ENCODE results near the gene TRMT112. TPM values are rescaled to one million over a fixed set of nuclear protein-coding genes. Genes with fewer than 3 reads are reported as not detected.

TRMT112 gene
- total and polyA plus RNA-seq, 10 of the 15 experiments (the other 5 are each of a cell fraction or from before 2014, with no cell fraction given): 212 to 455 (median 308) TPM

GRCh38 chr11:64284048-64284961, 33.1 kb downstream of the TRMT112 start, which contains the start of gene BAD (continued):
- TF ChIP-seq CEBPB (IDR thresholded peaks at IDR 0.05; ENCODE audit: borderline replicate concordance in 1 of 2, low read depth in 2 of 2, low read length in 2 of 2): no peak
- TF ChIP-seq CTCF (IDR thresholded peaks at IDR 0.05 in 2 of 3, conservative IDR thresholded peaks at IDR 0.05 in 1 of 3; ENCODE audit: control insufficient read depth in 2 of 3, extremely low read depth in 1 of 3, insufficient read depth in 1 of 3, low read depth in 3 of 3, low read length in 3 of 3): no peak
- TF ChIP-seq TAF1 (IDR thresholded peaks at IDR 0.05; ENCODE audit: borderline replicate concordance, low read depth, low read length): peak; percentile 31
- TF ChIP-seq NR2C1 (IDR thresholded peaks at IDR 0.05): peak; percentile 52
- peak; percentile 37; the same call in 1 of the 3 replicates for TF ChIP-seq POU2F2 (IDR thresholded peaks at IDR 0.05; ENCODE audit: borderline replicate concordance, low read depth, low read length)
- no peak for TF ChIP-seq JUND (IDR thresholded peaks at IDR 0.05; ENCODE audit: low read depth, low read length)
- peak; percentile 70; the same call in 1 of the 2 replicates for TF ChIP-seq LARP7 (IDR thresholded peaks at IDR 0.05)
- TF ChIP-seq BRCA1 (IDR thresholded peaks at IDR 0.05; ENCODE audit: low read depth, low read length): no peak
- no peak for TF ChIP-seq YBX1 (IDR thresholded peaks at IDR 0.05)
- TF ChIP-seq MEF2A (IDR thresholded peaks at IDR 0.05; ENCODE audit: insufficient read depth, low read depth, low read length): no peak
- no peak for TF ChIP-seq MTA3 (IDR thresholded peaks at IDR 0.05; ENCODE audit: borderline replicate concordance, low read length)
- TF ChIP-seq ZSCAN29 (IDR thresholded peaks at IDR 0.05): no peak
- TF ChIP-seq NR2F1 (conservative IDR thresholded peaks at IDR 0.05): peak; percentile 79
- no peak for TF ChIP-seq TCF7 (IDR thresholded peaks at IDR 0.05; ENCODE audit: borderline replicate concordance)
- no peak for TF ChIP-seq CHD4 (IDR thresholded peaks at IDR 0.05)
- no peak for TF ChIP-seq KAT2A (conservative IDR thresholded peaks at IDR 0.05; ENCODE audit: control insufficient read depth, low read depth, low read length)
- TF ChIP-seq PAX5 (IDR thresholded peaks at IDR 0.05; ENCODE audit: borderline replicate concordance, low read depth, low read length): 0 out of 2 replicates have a peak, but pooled peaks have one; percentile 5
- no peak for TF ChIP-seq CEBPZ (IDR thresholded peaks at IDR 0.05; ENCODE audit: low read depth, low read length)
- no peak for TF ChIP-seq CUX1 (IDR thresholded peaks at IDR 0.05; ENCODE audit: insufficient replicate concordance, low read depth, low read length)

Measured in GM12878 (cell line).